ENCODE results near the gene KSR2. TPM values are rescaled to one million over a fixed set of nuclear protein-coding genes. Genes with fewer than 3 reads are reported as not detected.

The KSR2 gene
- polyA plus RNA-seq, 1 experiment, result not detected

DNA sequence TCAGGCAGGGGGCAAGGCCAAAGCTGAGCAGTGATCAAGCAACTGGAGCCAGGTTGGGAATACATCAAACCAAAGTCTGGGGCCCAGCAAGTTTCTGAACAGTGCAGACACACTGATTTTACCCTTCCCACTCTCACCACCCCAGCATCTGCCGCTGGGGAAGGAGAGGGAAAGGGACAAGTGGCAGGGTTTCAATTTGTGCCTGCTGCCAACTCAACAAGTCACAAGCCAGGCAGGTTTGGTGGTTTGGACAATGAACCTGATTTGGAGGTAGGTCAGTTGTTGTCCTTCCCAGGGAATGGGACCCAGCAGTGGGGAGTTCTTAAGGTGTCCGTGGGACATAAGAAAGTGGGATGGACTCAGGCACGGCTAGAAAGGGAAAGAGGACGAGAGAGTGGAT is 455.4 kb downstream of the KSR2 start:
- no peak overlapping the region for H3K4me3 ChIP-seq (ENCODE audit: low read depth, low read length)
- no peaks in the 10 kb centered on the region for H3K27me3 ChIP-seq (ENCODE audit: control insufficient read depth, insufficient read depth, low read length)
- TF ChIP-seq CTCF (IDR thresholded peaks at IDR 0.05; ENCODE audit: insufficient read depth, low read depth, low read length), result no peak
- ChIA-PET CTCF (no interaction called here), POLR2A (no interaction called here)
- DNase-seq (ENCODE audit: low read depth), result no peak
- no peaks in the 10 kb centered on the region for H3K36me3 ChIP-seq (ENCODE audit: control insufficient read depth, insufficient read depth, low read length)

DNA sequence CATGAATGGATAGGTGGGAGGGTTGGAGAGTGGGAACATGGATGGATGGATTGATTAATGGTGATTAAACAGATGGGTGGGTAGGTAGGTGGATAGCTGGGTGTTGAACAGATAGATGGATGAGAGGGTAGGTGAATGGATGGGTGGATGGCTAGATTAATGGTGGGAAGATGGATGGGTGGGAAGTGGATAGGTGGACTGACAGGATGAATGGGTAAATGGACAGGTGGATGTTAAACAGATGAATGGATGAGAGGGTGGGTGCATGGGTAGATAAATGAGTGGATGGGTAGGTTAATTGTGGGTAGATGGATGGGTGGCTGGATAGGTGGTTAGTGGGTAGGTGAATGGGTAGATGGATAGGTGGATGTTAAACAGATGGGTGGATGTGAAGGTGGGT is 460.3 kb downstream of the KSR2 start:
- DNase-seq (ENCODE audit: low read depth), result no peak
- Histone ChIP-seq H3K27me3 (ENCODE audit: control insufficient read depth, insufficient read depth, low read length) (no peaks in the 10 kb centered on the region), H3K36me3 (ENCODE audit: control insufficient read depth, insufficient read depth, low read length) (no peaks in the 10 kb centered on the region), H3K4me3 (ENCODE audit: low read depth, low read length) (no peak overlapping the region)
- POLR2A ChIA-PET, result no interaction called here
- CTCF ChIA-PET, result no interaction called here
- TF ChIP-seq CTCF (IDR thresholded peaks at IDR 0.05; ENCODE audit: insufficient read depth, low read depth, low read length), result no peak

- no peaks in the 10 kb centered on the region for H3K27me3 ChIP-seq (ENCODE audit: control insufficient read depth, insufficient read depth, low read length)
These were observed 461.2 kb downstream of the KSR2 start for GRCh38 chr12:117507548-117507947.

GRCh38 chr12:117506333-117506732 is 462.5 kb downstream of the KSR2 start:
- no peak overlapping the region for H3K4me3 ChIP-seq (ENCODE audit: low read depth, low read length)
- TF ChIP-seq CTCF (IDR thresholded peaks at IDR 0.05; ENCODE audit: insufficient read depth, low read depth, low read length), result no peak

More at GRCh38 chr12:117507548-117507947, 461.2 kb downstream of the KSR2 start:
- DNase-seq (ENCODE audit: low read depth), result no peak
- POLR2A ChIA-PET, result no interaction called here
- CTCF ChIA-PET, result no interaction called here
- Histone ChIP-seq H3K36me3 (ENCODE audit: control insufficient read depth, insufficient read depth, low read length) (no peaks in the 10 kb centered on the region), H3K4me3 (ENCODE audit: low read depth, low read length) (no peak overlapping the region)
- no peak for TF ChIP-seq CTCF (IDR thresholded peaks at IDR 0.05; ENCODE audit: insufficient read depth, low read depth, low read length)

DNA sequence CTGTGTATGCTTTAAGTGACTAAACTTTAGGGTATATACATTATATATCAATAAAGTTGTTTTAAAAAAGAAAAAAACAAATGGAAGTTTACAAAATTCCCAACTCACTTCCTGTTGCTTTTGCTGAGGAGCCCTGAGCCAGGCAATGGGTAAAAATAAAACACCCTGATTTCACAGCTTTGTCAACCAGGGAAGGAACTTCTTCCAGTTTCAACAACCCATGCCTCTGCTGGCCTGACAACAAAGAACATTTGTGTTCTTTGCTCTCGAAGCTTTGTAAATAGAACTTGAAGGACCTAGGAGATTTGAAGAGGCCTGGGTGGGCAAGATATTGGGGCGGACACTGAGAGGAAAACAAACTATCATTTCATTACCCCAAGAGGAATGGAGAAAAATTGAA is 466.2 kb downstream of the KSR2 start:
- H3K27me3 ChIP-seq (ENCODE audit: control insufficient read depth, insufficient read depth, low read length), result no peaks in the 10 kb centered on the region
- H3K4me3 ChIP-seq (ENCODE audit: low read depth, low read length), result no peak overlapping the region
- CTCF ChIA-PET, result no interaction called here
- no peak for TF ChIP-seq CTCF (IDR thresholded peaks at IDR 0.05; ENCODE audit: insufficient read depth, low read depth, low read length)
- POLR2A ChIA-PET, result no interaction called here
- no peaks in the 10 kb centered on the region for H3K36me3 ChIP-seq (ENCODE audit: control insufficient read depth, insufficient read depth, low read length)
- no peak for DNase-seq (ENCODE audit: low read depth)

More at GRCh38 chr12:117506333-117506732, 462.5 kb downstream of the KSR2 start:
- DNase-seq (ENCODE audit: low read depth), result no peak
- H3K36me3 ChIP-seq (ENCODE audit: control insufficient read depth, insufficient read depth, low read length), result no peaks in the 10 kb centered on the region
- CTCF ChIA-PET, result interaction anchor here (0.7 kb wide), 1 partner anchor 987 kb away, joined by 3 read pairs; no protein-coding TSS in a partner anchor
- POLR2A ChIA-PET, result no interaction called here
- H3K27me3 ChIP-seq (ENCODE audit: control insufficient read depth, insufficient read depth, low read length), result no peaks in the 10 kb centered on the region

All from BJ (cell line).